ENCODE data around the gene SLC9A6. TPM values are rescaled to one million over a fixed set of nuclear protein-coding genes. Genes with fewer than 3 reads are reported as not detected.

The SLC9A6 gene
- total RNA-seq, 1 donor from 2014 or later: 19.0 TPM

DNA sequence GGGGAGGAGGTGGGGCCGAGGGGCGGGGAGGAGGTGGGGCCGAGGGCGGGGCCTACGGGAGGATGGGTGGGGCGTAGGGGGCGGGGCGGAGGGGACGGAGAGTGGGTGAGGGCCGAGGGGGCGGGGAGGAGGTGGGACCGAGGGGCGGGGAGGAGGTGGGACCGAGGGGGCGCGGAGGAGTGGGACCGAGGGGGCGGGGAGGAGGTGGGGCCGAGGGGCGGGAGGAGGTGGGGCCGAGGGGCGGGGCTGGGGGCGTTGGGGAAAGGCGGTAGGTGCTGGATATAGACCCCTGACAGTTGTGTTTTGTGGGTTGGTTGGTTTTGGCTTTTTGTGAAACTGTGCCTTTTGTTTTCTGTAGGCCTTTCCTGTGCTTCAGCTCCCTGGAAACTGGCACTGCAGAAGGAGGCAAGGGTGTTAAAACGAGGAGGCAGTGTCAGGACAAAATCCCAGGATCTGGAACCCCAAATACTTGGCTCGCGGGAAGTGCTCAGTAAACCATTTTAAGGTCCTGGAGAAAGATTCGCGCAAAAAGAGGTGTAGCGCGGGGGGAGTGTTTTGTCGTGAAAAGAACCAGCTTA lies 10.9 kb upstream of the SLC9A6 start:
- Mint-ChIP-seq H3K4me3 (ENCODE audit: unreplicated experiment) (peak overlapping the region; percentile 61), H3K9me3 (ENCODE audit: low read depth) (peaks cover 7% of the 10 kb centered on the region), H3K27me3 (ENCODE audit: low read depth) (no peaks in the 10 kb centered on the region), H3K36me3 (ENCODE audit: low read depth) (no peaks in the 10 kb centered on the region), H3K4me1 (ENCODE audit: low read depth) (peaks cover 26% of the 10 kb centered on the region), H3K27ac (ENCODE audit: unreplicated experiment) (peak overlapping the region; percentile 66)
- TF ChIP-seq, protein P1, sequence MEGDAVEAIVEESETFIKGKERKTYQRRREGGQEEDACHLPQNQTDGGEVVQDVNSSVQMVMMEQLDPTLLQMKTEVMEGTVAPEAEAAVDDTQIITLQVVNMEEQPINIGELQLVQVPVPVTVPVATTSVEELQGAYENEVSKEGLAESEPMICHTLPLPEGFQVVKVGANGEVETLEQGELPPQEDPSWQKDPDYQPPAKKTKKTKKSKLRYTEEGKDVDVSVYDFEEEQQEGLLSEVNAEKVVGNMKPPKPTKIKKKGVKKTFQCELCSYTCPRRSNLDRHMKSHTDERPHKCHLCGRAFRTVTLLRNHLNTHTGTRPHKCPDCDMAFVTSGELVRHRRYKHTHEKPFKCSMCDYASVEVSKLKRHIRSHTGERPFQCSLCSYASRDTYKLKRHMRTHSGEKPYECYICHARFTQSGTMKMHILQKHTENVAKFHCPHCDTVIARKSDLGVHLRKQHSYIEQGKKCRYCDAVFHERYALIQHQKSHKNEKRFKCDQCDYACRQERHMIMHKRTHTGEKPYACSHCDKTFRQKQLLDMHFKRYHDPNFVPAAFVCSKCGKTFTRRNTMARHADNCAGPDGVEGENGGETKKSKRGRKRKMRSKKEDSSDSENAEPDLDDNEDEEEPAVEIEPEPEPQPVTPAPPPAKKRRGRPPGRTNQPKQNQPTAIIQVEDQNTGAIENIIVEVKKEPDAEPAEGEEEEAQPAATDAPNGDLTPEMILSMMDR (IDR thresholded peaks at IDR 0.05): no peak
- DNase-seq (ENCODE audit: low spot score): no peak

DNA sequence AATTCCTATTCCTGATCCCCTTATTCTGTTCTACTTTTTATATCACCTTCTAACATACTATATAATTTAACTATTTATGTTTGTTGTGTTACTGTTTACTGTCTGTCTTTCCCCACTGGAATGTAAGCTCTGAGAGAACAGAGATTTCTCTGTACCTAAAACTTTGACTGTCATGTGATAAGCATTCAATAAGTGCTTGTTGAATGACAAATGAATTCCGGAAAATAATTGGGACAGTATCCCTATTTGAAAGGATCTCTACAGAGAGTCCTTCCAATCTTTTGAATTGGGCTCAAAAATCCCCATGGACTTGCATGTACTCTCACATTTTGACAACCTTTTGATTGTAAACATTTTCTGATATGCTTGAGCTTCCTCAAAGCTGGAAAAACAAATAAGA lies 9.8 kb upstream of the SLC9A6 start:
- no peak for DNase-seq (ENCODE audit: low spot score)
- no peaks in the 10 kb centered on the region for H3K27me3 Mint-ChIP-seq (ENCODE audit: low read depth)
- peaks cover 26% of the 10 kb centered on the region for H3K4me1 Mint-ChIP-seq (ENCODE audit: low read depth)
- no peaks in the 10 kb centered on the region for H3K36me3 Mint-ChIP-seq (ENCODE audit: low read depth)
- peaks cover 7% of the 10 kb centered on the region for H3K9me3 Mint-ChIP-seq (ENCODE audit: low read depth)
- no peak overlapping the region for H3K27ac Mint-ChIP-seq (ENCODE audit: unreplicated experiment)
- TF ChIP-seq, protein P1 (IDR thresholded peaks at IDR 0.05): no peak
- no peak overlapping the region for H3K4me3 Mint-ChIP-seq (ENCODE audit: unreplicated experiment)

DNA sequence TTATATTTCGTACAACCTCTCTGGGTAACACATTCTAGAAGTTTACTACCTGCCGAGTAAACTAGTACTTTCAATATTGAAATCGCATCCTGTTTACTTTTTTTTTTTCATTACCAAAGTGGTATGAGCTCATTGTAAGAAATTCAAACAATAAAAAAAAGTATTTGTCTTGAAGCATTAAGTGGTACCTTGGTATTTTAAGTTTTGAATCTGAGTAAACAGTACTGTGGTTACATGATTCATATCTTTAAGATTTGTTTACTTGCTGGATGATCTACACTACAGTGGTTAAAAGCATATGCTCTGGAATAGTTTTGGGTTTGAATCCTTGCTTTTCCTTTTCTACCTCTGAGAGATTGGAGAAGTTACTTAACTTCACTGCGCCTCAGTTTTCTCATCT lies 7.6 kb upstream of the SLC9A6 start:
- H3K9me3 Mint-ChIP-seq (ENCODE audit: low read depth): peaks cover 7% of the 10 kb centered on the region
- no peak overlapping the region for H3K27ac Mint-ChIP-seq (ENCODE audit: unreplicated experiment)
- peaks cover 13% of the 10 kb centered on the region for H3K4me1 Mint-ChIP-seq (ENCODE audit: low read depth)
- TF ChIP-seq, protein P1 (IDR thresholded peaks at IDR 0.05): no peak
- no peaks in the 10 kb centered on the region for H3K36me3 Mint-ChIP-seq (ENCODE audit: low read depth)
- no peak overlapping the region for H3K4me3 Mint-ChIP-seq (ENCODE audit: unreplicated experiment)
- no peaks in the 10 kb centered on the region for H3K27me3 Mint-ChIP-seq (ENCODE audit: low read depth)
- DNase-seq (ENCODE audit: low spot score): no peak

DNA sequence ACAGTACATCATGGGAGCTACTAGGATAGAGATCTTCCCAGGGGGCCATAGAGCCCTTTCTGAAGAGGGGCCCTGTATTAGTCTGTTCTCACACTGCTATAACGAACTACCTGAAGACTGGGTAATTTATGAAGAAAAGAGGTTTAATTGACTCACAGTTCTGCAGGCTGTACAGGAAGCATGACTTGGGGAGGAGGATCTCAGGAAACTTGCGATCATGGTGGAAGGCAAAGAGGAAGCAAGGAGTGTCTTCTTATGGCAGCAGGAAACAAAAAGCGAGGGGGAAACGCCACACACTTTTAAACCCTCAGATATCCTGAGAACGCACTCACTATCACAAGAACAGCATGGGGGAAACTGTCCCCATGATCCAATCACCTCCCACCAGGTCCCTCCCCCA lies 4.2 kb upstream of the SLC9A6 start:
- Mint-ChIP-seq H3K27ac (ENCODE audit: unreplicated experiment) (no peak overlapping the region), H3K9me3 (ENCODE audit: low read depth) (peaks cover 16% of the 10 kb centered on the region), H3K36me3 (ENCODE audit: low read depth) (no peaks in the 10 kb centered on the region), H3K4me3 (ENCODE audit: unreplicated experiment) (no peak overlapping the region), H3K4me1 (ENCODE audit: low read depth) (peaks cover 8% of the 10 kb centered on the region), H3K27me3 (ENCODE audit: low read depth) (no peaks in the 10 kb centered on the region)
- TF ChIP-seq, protein P1 (IDR thresholded peaks at IDR 0.05): no peak
- no peak for DNase-seq (ENCODE audit: low spot score)

DNA sequence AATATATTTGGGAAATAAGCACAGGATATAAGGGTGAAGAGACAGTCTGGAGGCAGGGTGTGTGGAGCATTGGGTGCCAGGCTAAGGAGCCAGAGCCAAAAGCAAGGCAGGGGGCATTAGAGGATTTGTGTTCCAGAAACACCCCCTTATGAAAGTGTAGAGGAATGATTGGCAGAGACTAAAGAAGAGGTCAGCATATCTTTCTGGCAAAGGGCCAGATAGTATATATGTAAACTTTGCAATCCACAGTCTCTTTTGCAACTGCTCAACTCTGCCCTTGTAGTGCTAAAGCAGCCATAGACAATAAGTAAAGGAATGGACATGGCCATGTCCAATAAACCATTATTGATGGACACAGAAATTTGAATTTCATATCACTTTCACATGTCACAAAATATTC lies 3.6 kb upstream of the SLC9A6 start:
- TF ChIP-seq, protein P1 (IDR thresholded peaks at IDR 0.05): no peak
- no peak overlapping the region for H3K4me3 Mint-ChIP-seq (ENCODE audit: unreplicated experiment)
- no peaks in the 10 kb centered on the region for H3K36me3 Mint-ChIP-seq (ENCODE audit: low read depth)
- no peaks in the 10 kb centered on the region for H3K27me3 Mint-ChIP-seq (ENCODE audit: low read depth)
- H3K9me3 Mint-ChIP-seq (ENCODE audit: low read depth): peaks cover 16% of the 10 kb centered on the region
- no peak for DNase-seq (ENCODE audit: low spot score)
- H3K27ac Mint-ChIP-seq (ENCODE audit: unreplicated experiment): no peak overlapping the region
- H3K4me1 Mint-ChIP-seq (ENCODE audit: low read depth): peaks cover 9% of the 10 kb centered on the region
